Measurements from ENCODE around the gene FAM167B.
"Not testable (repeated sequence)": the region's sequence is repeated elsewhere in the genome, so short reads cannot be mapped to it uniquely, and the experiment has no call there.

Gene FAM167B

DNA sequence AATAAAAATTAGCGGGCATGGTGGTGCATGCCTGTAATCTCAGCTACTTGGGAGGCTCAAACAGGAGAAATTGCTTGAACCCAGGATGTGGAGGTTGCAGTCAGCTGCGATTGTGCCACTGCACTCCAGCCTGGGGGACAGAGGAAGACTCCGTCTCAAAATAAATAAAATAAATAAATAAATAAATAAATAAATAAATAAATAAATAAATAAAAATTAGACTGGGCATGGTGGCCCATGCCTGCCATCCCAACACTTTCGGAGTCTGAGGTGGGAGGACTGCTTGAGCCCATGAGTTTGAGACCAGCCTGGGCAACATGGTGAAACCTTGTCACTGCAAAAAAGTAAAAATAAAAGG is 16.2 kb downstream of the FAM167B start:
- DNase-seq (ENCODE audit: low spot score), result not testable (repeated sequence)

DNA sequence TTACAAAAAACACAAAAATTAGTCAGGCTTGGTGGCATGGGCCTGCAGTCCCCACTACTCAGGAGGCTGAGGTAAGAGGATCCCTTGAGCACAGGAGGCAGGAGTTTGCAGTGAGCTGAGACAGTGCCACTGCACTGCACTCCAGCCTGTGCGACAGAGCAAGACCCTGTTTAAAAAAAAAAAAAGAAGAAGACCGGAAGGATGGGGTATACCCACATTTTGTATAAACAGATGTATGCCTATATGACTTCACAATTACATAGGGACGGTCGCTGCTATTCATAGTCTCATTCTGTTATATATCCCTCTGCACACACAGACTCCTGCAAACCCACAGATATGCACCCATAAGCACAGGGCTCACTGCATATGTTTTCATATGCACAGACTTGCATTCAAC is 16.7 kb downstream of the FAM167B start:
- no peak for DNase-seq (ENCODE audit: low spot score)

DNA sequence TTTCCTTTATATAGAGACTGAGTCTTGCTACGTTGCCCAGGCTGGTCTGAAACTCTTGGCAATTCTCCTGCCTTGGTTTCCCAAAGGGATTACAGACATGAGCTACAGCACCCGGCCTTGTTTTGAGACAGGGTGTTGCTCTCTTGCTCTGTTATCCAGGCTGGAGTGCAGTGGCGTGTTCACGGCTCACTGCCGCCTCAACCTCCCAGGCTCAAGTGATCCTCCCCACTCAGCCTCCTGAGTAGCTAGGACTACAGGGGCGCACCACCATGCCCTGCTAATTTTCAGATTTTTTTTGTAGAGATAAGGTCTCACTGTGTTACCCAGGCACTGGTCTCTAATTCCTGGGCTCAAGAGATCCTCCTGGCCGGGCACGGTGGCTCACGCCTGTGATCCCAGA is 18.8 kb downstream of the FAM167B start:
- no peak for DNase-seq (ENCODE audit: low spot score)

DNA sequence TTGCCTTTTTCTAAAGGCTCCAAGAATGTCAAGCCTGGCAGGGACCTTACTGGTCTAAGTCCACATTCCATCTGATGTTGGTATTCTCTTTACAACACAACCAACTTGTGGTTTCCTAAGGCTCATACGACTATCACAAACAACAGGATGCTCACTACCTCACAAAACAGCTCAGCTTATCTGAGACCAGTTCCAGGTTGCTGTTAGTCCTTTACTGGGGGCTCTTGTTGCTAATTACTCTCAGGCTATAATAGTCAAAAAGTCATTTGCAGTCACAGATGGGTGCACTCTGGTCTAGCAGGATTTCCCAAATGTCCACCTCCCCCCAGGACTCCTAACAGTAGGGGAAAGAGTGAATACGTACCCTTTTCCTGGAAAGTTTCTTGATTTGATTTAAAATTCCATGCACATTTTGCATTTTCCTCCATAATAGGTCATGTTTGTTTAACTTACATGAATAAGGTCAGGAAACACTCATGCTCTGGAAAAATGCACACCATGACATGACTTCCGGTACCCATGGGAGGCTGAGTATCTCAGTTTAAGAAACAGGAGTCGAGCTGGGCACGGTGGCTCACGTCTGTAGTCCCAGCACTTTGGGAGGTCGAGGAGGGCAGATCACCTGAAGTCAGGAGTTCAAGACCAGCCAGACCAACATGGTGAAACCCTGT is 20.0 kb downstream of the FAM167B start:
- peak; percentile 80 for DNase-seq (ENCODE audit: low spot score)

DNA sequence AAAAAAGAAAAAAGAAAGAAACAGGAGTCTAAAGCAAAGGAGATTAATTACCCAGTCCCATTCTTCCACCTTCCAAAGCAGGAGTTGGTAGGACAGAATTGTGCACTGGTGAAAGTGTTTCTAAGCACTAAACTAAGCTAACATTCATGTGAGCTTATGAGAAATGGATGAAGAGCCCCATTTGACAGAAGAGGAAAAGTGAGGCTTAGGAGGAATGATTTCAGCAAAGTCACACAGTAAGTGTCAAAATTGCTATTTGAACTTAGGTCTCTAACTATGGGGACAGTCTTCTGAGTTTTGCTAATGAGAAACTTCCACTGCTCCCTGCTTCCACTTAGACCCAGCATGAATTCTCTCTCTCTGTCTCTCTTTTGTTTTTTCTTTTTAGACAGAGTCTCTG is 22.7 kb downstream of the FAM167B start:
- DNase-seq (ENCODE audit: low spot score), result no peak

DNA sequence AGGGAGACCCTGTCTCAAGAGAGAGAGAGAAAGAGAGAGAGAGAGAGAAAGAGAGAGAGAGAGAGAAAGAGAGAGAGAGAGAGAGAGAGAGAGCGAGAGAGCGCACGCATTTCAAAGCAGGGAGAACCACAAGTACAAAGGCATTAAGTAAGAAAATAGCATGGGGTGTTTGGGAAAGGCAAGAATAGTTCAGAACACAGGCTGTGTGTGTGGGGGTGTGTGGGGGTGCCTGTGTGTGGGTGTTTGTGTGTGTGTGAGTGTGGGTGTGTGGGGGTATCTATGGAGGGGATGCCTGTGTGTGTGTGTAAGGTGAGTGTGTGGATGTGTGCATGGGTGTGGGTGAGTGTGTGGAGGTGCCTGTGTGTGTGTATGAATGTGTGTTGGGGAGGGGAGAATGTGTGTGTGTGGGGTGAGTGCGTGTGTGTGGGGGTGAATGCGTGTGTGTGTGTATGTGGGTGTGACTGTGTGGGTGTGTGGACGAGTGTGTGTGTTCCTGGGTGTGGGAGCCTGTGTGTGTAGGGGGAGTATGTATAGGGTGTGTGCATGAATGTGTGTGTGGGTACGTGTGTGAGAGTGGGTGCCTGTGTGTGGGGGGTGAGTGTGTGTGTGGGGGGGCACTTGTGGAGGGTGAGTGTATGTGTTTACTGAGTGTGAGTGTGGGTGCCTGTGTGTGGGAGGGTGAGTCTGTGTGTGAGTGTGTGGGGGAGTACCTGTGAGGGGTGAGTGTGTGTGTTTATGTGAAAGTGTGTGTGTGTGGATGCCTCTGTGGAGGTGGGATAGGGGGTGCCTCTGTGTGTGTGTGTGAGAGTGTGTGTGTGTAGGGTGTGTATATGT is 25.8 kb downstream of the FAM167B start:
- no peak for DNase-seq (ENCODE audit: low spot score)

DNA sequence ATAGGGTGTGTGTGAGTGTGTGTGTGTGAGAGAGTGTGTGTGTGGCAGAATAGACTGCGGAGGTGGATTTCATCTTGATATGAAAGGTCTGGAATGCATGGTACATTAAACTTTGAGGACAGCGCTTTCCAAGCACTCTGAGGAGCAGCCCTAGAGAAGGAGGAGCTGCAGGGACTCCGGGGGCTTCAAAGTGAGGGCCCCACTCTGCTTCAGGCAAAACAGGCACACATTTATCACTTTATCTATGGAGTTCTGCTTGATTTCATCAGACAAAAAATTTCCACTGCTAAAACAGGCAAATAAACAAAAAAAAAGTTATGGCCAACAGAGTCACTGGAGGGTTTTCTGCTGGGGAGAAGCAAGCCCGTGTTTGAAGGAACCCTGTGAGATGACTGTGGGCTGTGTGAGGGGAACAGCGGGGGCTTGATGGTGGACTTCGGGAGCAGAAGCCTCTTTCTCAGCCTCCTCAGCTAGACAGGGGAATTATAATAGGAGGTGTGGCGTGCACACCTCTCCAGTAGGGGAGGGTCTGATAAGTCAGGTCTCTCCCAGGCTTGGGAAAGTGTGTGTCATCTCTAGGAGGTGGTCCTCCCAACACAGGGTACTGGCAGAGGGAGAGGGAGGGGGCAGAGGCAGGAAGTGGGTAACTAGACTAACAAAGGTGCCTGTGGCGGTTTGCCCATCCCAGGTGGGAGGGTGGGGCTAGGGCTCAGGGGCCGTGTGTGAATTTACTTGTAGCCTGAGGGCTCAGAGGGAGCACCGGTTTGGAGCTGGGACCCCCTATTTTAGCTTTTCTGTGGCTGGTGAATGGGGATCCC is 26.6 kb downstream of the FAM167B start:
- DNase-seq (ENCODE audit: low spot score), result no peak

DNA sequence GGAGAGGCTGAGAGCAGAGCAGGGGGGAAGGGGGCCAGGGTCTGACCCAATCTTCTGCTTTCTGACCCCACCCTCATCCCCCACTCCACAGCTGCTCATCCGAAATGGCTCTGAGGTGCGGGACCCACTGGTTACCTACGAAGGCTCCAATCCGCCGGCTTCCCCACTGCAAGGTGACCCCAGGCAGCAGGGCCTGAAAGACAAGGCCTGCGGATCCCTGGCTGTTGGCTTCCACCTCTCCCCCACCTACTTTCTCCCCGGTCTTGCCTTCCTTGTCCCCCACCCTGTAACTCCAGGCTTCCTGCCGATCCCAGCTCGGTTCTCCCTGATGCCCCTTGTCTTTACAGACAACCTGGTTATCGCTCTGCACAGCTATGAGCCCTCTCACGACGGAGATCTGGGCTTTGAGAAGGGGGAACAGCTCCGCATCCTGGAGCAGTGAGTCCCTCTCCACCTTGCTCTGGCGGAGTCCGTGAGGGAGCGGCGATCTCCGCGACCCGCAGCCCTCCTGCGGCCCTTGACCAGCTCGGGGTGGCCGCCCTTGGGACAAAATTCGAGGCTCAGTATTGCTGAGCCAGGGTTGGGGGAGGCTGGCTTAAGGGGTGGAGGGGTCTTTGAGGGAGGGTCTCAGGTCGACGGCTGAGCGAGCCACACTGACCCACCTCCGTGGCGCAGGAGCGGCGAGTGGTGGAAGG is 27.8 kb downstream of the FAM167B start:
- DNase-seq (ENCODE audit: low spot score), result no peak

DNA sequence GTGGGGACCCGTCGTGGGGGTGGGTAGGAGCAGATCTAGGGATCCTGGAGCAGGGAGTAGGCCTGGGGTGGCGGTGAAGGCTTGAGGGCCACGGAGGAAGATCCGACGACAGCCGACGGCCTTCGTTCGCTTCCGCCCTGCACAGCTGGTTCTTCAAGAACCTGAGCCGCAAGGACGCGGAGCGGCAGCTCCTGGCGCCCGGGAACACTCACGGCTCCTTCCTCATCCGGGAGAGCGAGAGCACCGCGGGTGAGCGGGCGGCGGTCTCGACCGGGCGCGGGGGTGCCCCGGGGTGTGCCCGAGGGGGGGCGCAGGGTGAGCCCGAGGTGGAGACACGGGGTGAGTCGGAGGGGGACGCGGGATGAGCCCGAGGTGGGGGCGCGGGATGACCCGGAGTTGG is 28.4 kb downstream of the FAM167B start:
- no peak for DNase-seq (ENCODE audit: low spot score)

DNA sequence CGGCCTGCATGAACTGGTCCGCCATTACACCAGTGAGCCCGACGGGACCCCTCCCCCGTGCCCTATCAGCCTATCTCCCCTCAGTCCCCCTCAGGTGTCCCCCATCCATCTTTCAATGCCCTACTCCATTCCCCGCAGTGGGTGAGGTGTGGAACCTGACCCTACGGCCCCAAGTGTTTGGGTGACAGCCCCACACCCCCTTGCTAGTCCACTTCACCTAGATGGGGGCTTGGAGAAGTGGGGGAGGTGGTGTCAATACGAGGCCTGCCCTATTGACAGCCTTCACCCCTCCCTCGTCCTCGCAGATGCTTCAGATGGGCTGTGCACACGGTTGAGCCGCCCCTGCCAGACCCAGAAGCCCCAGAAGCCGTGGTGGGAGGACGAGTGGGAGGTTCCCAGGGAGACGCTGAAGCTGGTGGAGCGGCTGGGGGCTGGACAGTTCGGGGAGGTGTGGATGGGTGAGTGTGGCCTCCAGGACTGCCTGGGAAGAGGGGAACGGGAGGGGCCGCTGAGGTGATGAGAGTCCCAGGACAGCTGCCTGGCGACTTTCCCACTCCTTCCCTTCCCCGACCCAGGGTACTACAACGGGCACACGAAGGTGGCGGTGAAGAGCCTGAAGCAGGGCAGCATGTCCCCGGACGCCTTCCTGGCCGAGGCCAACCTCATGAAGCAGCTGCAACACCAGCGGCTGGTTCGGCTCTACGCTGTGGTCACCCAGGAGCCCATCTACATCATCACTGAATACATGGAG is 29.2 kb downstream of the FAM167B start:
- no peak for DNase-seq (ENCODE audit: low spot score)

DNA sequence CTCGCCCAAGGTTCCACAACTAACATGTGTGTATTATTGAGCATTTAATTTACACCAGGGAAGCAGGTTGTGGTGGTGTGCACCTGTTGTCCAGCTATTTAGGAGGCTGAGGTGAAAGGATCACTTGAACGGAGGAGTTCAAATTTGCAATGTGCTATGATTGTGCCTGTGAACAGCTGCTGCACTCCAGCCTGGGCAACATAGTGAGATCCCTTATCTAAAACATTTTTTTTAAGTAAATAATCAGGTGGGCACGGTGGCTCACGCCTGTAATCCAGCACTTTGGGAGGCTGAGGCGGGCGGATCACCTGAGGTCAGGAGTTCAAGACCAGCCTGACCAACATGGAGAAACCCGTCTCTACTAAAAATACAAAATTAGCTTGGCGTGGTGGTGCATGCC is 37.8 kb downstream of the FAM167B start:
- DNase-seq (ENCODE audit: low spot score), result not testable (repeated sequence)

DNA sequence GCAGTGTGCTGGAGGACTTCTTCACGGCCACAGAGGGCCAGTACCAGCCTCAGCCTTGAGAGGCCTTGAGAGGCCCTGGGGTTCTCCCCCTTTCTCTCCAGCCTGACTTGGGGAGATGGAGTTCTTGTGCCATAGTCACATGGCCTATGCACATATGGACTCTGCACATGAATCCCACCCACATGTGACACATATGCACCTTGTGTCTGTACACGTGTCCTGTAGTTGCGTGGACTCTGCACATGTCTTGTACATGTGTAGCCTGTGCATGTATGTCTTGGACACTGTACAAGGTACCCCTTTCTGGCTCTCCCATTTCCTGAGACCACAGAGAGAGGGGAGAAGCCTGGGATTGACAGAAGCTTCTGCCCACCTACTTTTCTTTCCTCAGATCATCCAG is 38.6 kb downstream of the FAM167B start:
- no peak for DNase-seq (ENCODE audit: low spot score)

DNA sequence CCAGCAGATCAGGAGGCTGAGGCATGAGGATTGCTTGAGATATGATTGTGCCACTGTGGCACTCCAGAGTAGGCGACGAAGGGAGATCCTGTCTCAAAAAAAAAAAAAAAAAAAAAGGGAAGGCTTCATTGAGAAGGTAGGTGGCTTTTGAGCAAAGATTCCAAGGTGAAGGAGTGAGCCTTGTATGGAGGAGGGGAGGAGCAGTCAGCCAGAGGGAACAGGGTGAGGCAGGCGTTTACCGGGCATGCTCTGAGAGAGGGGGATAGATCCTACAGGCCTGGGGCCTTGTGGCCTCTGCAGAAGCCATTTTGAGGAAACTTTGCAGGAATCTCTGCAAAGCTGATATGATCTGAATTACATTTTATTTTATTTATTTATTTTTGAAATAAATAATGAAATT is 39.7 kb downstream of the FAM167B start:
- no peak for DNase-seq (ENCODE audit: low spot score)

DNA sequence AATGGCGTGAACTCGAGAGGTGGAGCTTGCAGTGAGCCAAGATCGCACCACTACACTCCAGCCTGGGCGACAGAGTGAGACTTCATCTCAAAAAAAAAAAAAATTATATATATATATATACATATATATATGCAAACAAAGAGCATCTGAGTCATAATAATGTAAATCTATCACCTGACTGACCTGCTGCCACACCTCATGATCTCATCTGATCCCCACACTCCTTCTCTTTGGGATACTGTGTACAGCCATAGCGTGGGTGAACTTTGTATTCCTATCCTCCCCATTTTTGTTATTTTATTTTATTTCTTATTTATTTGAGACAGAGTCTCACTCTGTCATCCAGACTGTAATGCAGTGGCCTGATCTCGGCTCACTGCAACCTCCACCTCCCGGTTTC is 42.2 kb downstream of the FAM167B start:
- no peak for DNase-seq (ENCODE audit: low spot score)

DNA sequence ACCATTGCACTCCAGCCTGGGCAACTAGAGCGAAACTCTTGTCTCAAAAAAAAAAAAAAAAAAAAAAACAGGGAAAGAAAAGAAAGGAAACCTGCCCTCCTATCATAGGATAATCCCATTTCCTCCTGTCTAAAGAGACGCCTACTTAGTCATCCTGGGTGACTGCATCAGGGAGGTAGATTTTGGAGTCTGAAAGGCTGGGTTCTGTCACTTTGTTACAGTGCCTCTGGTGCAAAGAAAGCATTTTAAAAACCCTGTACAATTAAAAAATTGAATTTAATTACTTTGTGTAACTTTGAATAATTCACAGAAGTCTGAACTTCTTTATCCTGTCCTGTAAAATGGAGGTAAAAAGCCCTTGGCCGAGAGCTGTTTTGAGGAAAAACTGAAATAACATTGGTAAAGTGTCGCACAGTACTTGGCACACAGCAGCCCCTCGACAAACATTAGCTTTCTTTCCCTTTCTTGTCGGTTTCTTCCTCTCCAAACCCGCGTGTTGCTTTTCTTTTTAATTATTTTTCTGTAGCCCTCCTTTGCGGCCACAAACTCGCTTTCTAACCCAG is 44.2 kb downstream of the FAM167B start:
- peak; percentile 67 for DNase-seq (ENCODE audit: low spot score)

DNA sequence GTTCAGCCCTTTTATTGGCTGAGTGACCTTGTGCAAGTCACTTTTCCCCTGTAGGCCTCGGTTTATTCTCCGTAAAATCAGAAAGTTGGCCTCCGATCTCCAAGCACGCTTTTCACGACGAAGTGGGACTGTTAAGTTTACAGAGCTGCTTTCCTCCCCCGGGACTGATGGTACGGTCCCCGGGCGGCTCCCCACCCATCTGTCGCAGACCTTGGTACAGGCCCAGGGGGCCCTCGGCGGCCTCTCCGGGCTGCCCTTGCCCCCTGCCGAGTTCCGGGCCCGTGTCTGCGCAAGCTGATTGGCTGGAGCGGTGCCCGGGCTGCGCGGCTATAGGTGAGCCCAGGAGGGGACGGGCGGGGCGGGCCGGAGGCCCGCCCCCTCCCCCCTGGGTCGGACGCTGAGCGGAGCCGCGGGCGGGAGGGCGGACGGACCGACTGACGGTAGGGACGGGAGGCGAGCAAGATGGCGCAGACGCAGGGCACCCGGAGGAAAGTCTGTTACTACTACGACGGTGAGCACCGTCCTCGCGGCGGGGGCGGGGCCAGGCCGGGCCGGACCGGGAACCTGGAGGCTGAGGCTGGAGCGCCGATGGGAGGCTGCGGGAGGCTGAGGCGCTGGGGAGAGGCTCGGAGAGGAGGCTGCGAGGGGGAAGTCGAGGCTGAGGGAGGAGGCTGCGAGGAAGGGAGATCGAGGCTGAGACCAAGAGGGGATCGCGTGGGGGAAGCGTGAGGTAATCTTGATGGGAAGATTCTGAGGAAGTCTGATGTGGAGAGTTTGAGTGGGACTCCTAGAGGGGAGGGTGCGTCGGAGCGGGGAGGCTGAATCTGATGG is 44.9 kb downstream of the FAM167B start, which contains the start of gene HDAC1:
TSS of gene HDAC1 (plus strand) at position 376 of the 831 bp plus-strand sequence. CDS start at position 463, 87 bp downstream.
- peak; percentile 98 for DNase-seq (ENCODE audit: low spot score)

DNA sequence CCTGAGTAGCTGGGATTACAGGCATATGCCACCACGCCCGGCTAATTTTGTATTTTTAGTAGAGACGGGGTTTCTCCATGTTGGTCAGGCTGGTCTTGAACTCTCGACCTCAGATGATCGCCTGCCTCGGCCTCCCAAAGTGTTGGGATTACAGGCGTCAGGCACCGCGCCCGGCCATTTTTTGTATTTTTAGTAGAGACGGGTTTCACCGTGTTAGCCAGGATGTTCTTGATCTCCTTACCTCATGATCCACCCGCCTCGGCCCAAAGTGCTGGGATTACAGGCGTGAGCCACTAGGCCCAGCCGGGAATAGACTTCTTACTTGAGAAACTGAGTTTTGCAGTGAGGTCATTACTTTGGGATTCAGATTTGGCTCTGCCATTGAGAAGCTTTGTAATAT is 51.2 kb downstream of the FAM167B start:
- not testable (repeated sequence) for DNase-seq (ENCODE audit: low spot score)
